GM12878 (cell line): ENCODE measurements around the gene LCP1. TPM values are rescaled to one million over a fixed set of nuclear protein-coding genes. Genes with fewer than 3 reads are reported as not detected.

Source experiments
- ATF7 ChIP-seq: fragments of 450-650 bp; IDR thresholded peaks from 2 replicates; pipeline ENCODE4 v1.6.1; 2016; ENCODE audit warnings: low read depth, mild to moderate bottlenecking
- BRCA1 ChIP-seq: IDR thresholded peaks from 2 replicates; pipeline ENCODE4 v1.6.1; 2011; ENCODE audit warnings: low read depth, low read length, improper control_type of control experiment
- CHD2 ChIP-seq: IDR thresholded peaks from 2 replicates; pipeline ENCODE4 v1.6.1; 2011; ENCODE audit warnings: low read depth, low read length, improper control_type of control experiment, borderline replicate concordance
- CHD4 ChIP-seq: fragments of 200-600 bp; sonication (generic); IDR thresholded peaks from 2 replicates; pipeline ENCODE4 v1.6.1; 2016; ENCODE audit warnings: mild to moderate bottlenecking
- CREM ChIP-seq: IDR thresholded peaks from 2 replicates; pipeline ENCODE4 v1.6.1; 2014; ENCODE audit warnings: antibody characterized with exemption, low read depth
- EED ChIP-seq: sonication (generic); IDR thresholded peaks from 2 replicates; pipeline ENCODE4 v1.6.1; 2016; ENCODE audit warnings: antibody characterized with exemption, low read depth
- EP300 ChIP-seq, 2 experiments: fragments of 150-350 bp in 1 of 2; IDR thresholded peaks; 2 replicates each; pipeline ENCODE4 v1.6.1; 2011 to 2012; ENCODE audit warnings: low read depth in 2 of 2, low read length in 2 of 2, borderline replicate concordance in 1 of 2, improper control_type of control experiment in 1 of 2, inconsistent platforms in 1 of 2; ENCODE audit not compliant: control insufficient read depth in 1 of 2
- GATAD2B ChIP-seq: fragments of 450-650 bp; conservative IDR thresholded peaks from 2 replicates; pipeline ENCODE4 v1.6.1; 2017; ENCODE audit warnings: low read depth, mild to moderate bottlenecking, moderate library complexity
- IKZF1 ChIP-seq: fragments of 450-650 bp; conservative IDR thresholded peaks from 2 replicates; pipeline ENCODE4 v1.6.1; 2017; ENCODE audit warnings: antibody characterized with exemption, mild to moderate bottlenecking
- IKZF2 ChIP-seq, 2 experiments: fragments of 450-650 bp; IDR thresholded peaks; 2 replicates each; pipeline ENCODE4 v1.6.1; 2017; ENCODE audit warnings: mild to moderate bottlenecking in 2 of 2, moderate library complexity in 2 of 2
- JUNB ChIP-seq: IDR thresholded peaks from 2 replicates; pipeline ENCODE4 v1.6.1; 2016; ENCODE audit warnings: antibody characterized with exemption, mild to moderate bottlenecking
- MTA2 ChIP-seq: fragments of 450-650 bp; IDR thresholded peaks from 2 replicates; pipeline ENCODE4 v1.6.1; 2016; ENCODE audit warnings: low read depth, mild to moderate bottlenecking, moderate library complexity
- NFIC ChIP-seq: IDR thresholded peaks from 2 replicates; pipeline ENCODE4 v1.6.1; 2012; ENCODE audit warnings: low read depth, mild to moderate bottlenecking, inconsistent platforms, low read length, moderate library complexity
- RUNX3 ChIP-seq: IDR thresholded peaks from 2 replicates; pipeline ENCODE4 v1.6.1; 2012; ENCODE audit warnings: low read length, inconsistent platforms
- SMARCA5 ChIP-seq: fragments of 450-650 bp; IDR thresholded peaks from 2 replicates; pipeline ENCODE4 v1.6.1; 2017; ENCODE audit warnings: mild to moderate bottlenecking
- SPI1 ChIP-seq: IDR thresholded peaks from 2 replicates; pipeline ENCODE4 v1.6.1; 2011; ENCODE audit warnings: low read depth, mild to moderate bottlenecking, low read length, moderate library complexity, borderline replicate concordance; ENCODE audit not compliant: insufficient read depth
- TBL1XR1 ChIP-seq: IDR thresholded peaks from 2 replicates; pipeline ENCODE4 v1.6.1; 2012; ENCODE audit warnings: low read depth, low read length, improper control_type of control experiment
- ZSCAN29 ChIP-seq: fragments of 450-650 bp; IDR thresholded peaks from 2 replicates; pipeline ENCODE4 v1.6.1; 2017; ENCODE audit warnings: mild to moderate bottlenecking, moderate library complexity
- polyA plus RNA-seq, 11 experiments: library from polyadenylated mRNA; depleted of rRNA in 4 of 11; unstranded in 6 of 11; stranded (reverse) in 5 of 11; fragments of >200 nt; fragmentation: Nextera tagmentation in 4 of 11; fragmentation: Illumina TruSeq in 1 of 11; extraction: Ambion mirVana in 4 of 11; extraction: Trizol in 1 of 11; gene quantifications; 1 replicate in 1 of 11; 2 replicates in 10 of 11; pipeline versions ENCODE4 v1.2.1 to v1.2.3, GENCODE V29; 2011 to 2016; ENCODE audit warnings: inconsistent platforms in 2 of 11, missing spikeins in 2 of 11, low read depth in 1 of 11
- total RNA-seq, 4 experiments: library from RNA; depleted of rRNA in 3 of 4; stranded (reverse); fragments of >200 nt in 3 of 4; fragmentation: Illumina TruSeq in 1 of 4; extraction: Trizol in 1 of 4; gene quantifications; 2 replicates each; pipeline versions ENCODE4 v1.2.1 to v1.2.3, GENCODE V29; 2013 to 2021
- TF ChIP-seq, protein P1 (sequence below): IDR thresholded peaks from 2 replicates; pipeline ENCODE4 v1.6.1; 2011; ENCODE audit warnings: borderline replicate concordance, low read depth, mild to moderate bottlenecking, moderate library complexity, low read length; ENCODE audit not compliant: insufficient read depth, poor library complexity, severe bottlenecking

Gene LCP1
- total and polyA plus RNA-seq, 10 of the 15 experiments (the other 5 are each of a cell fraction or from before 2014, with no cell fraction given): 775 to 2,201 (median 1,556) TPM

DNA sequence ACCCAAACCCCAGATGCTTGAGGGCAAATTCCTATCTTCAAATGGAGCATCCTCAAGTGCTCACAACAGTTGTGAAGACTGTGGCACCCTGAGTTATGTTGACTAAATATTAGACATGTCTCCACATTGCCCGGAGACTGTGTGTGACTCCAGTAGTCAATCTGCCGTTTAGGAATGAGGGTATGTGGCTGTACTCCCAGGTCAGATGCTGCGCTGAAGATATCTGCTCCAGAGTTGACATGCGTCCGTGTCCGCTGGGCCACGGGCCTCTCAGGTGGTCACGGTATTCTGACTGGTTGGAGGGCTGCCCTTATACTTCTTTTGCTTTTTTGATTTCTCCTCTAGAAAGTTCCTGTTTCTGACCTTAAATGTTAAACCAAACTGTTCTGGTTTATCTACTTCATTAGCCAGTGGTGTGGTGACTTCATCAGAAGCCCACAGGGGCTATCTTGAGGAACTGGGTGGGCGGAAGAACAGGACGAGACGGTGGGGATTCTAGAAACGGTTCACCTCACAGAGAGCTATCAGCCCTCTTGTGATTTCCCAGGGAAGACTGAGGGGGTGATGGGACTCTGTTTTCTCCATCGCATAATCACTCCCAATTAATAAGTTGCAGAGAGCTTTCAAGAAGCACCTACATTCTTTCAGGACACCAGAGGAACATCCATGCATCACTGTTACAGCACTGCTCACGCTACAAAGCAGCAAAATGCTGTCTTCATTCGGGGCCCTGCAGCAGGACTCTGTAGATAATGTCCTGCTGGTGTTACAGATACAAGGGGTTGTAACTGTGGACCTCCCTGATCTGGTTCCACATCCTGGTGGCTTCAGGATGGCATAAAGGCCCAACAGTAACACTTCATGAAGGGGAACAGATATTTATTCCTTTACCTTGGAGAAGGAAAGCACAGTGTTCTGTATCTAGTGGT, 1.3 kb upstream of the LCP1 start (continued):
- TF ChIP-seq EP300 (IDR thresholded peaks at IDR 0.05; ENCODE audit: borderline replicate concordance in 1 of 2, control insufficient read depth in 1 of 2, low read depth in 2 of 2, low read length in 2 of 2) (0 out of 4 replicates have a peak, but pooled peaks of 1 of the 2 experiments have one; percentile 17), MTA2 (peak; percentile 33; the same call in 1 of the 2 replicates), RUNX3 (peak; percentile 75), CHD2 (no peak), IKZF2 (IDR thresholded peaks at IDR 0.05) (peak in 1 of 2 experiments; percentile 24; a peak in 1 of 4 replicates), TBL1XR1 (0 out of 2 replicates have a peak, but pooled peaks have one; percentile 19), ZSCAN29 (no peak), JUNB (0 out of 2 replicates have a peak, but pooled peaks have one; percentile 10), IKZF1 (peak; percentile 67), GATAD2B (no peak), NFIC (0 out of 2 replicates have a peak, but pooled peaks have one; percentile 16), CHD4 (no peak), CREM (peak; percentile 74; the same call in 1 of the 2 replicates), ATF7 (peak; percentile 54), SPI1 (peak; percentile 26; the same call in 1 of the 2 replicates), BRCA1 (no peak), SMARCA5 (0 out of 2 replicates have a peak, but pooled peaks have one; percentile 10), EED (peak; percentile 67)
- TF ChIP-seq, protein P1, sequence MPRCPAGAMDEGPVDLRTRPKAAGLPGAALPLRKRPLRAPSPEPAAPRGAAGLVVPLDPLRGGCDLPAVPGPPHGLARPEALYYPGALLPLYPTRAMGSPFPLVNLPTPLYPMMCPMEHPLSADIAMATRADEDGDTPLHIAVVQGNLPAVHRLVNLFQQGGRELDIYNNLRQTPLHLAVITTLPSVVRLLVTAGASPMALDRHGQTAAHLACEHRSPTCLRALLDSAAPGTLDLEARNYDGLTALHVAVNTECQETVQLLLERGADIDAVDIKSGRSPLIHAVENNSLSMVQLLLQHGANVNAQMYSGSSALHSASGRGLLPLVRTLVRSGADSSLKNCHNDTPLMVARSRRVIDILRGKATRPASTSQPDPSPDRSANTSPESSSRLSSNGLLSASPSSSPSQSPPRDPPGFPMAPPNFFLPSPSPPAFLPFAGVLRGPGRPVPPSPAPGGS: peak; percentile 47
